ENCODE data around the gene CCBE1.
A peak's percentile ranks its signal among the peaks of the same experiment; 100 is the strongest.

Gene CCBE1

GRCh38 chr18:59659508-59660170 is 37.6 kb downstream of the CCBE1 start:
- no CpG with 5 or more reads among the region's 14 CpGs for WGBS (ENCODE audit: extremely low coverage, insufficient coverage, insufficient read length)
- H3K9me3 ChIP-seq (ENCODE audit: insufficient read depth, low read depth, low read length) = no peaks in the 10 kb centered on the region
- H3K4me1 ChIP-seq (ENCODE audit: control insufficient read depth in 1 of 2, insufficient read depth in 2 of 2, low read length in 2 of 2) = peaks cover 0 to 4% of the 10 kb centered on the region in 2 experiments
- no peak overlapping the region for H4K91ac ChIP-seq (ENCODE audit: low read depth, low read length)
- H3K23ac ChIP-seq (ENCODE audit: low read length) = no peak overlapping the region
- no peak overlapping the region for H3K9ac ChIP-seq (ENCODE audit: low read length)
- H2AK5ac ChIP-seq (ENCODE audit: low read length) = no peak overlapping the region
- no peak overlapping the region for H2BK12ac ChIP-seq (ENCODE audit: low read length)
- no peaks in the 10 kb centered on the region for H3K27me3 ChIP-seq (ENCODE audit: insufficient read depth, low read length)
- no peak overlapping the region for H2AFZ ChIP-seq (ENCODE audit: insufficient read depth, low read length, poor library complexity)
- H4K8ac ChIP-seq (ENCODE audit: low read depth, low read length) = no peak overlapping the region
- H3K79me1 ChIP-seq (ENCODE audit: low read length) = peaks cover 2% of the 10 kb centered on the region
- H3K18ac ChIP-seq (ENCODE audit: low read length) = peak overlapping the region; percentile 63
- H3K79me2 ChIP-seq (ENCODE audit: control insufficient read depth, insufficient read depth, low read length, poor library complexity) = no peaks in the 10 kb centered on the region
- H3K36me3 ChIP-seq (ENCODE audit: control insufficient read depth in 1 of 2, insufficient read depth in 2 of 2, low read length in 2 of 2) = no peaks in the 10 kb centered on the region
- no peak overlapping the region for H2BK5ac ChIP-seq (ENCODE audit: low read depth, low read length, poor library complexity)
- H2BK120ac ChIP-seq (ENCODE audit: insufficient read depth, low read length, poor library complexity) = no peak overlapping the region
- no peak overlapping the region for H3K4me3 ChIP-seq (ENCODE audit: low read depth, low read length)
- H4K12ac ChIP-seq (ENCODE audit: low read depth, low read length) = no peak overlapping the region
- no peak overlapping the region for H3K14ac ChIP-seq (ENCODE audit: low read length)
- no peak overlapping the region for H3K4me2 ChIP-seq (ENCODE audit: low read length)
- H3K4ac ChIP-seq (ENCODE audit: low read depth, low read length) = no peak overlapping the region
- no peak for DNase-seq
- H3K27ac ChIP-seq (ENCODE audit: low read depth, low read length) = no peak overlapping the region

GRCh38 chr18:59658941-59659340 is 38.3 kb downstream of the CCBE1 start:
- Histone ChIP-seq H3K79me1 (ENCODE audit: low read length) (peaks cover 2% of the 10 kb centered on the region), H3K4me1 (ENCODE audit: control insufficient read depth in 1 of 2, insufficient read depth in 2 of 2, low read length in 2 of 2) (peaks cover 0 to 4% of the 10 kb centered on the region in 2 experiments), H3K4me3 (ENCODE audit: low read depth, low read length) (no peak overlapping the region), H3K27me3 (ENCODE audit: insufficient read depth, low read length) (no peaks in the 10 kb centered on the region), H3K36me3 (ENCODE audit: control insufficient read depth in 1 of 2, insufficient read depth in 2 of 2, low read length in 2 of 2) (no peaks in the 10 kb centered on the region), H2AK5ac (ENCODE audit: low read length) (no peak overlapping the region), H3K18ac (ENCODE audit: low read length) (no peak overlapping the region), H3K9ac (ENCODE audit: low read length) (no peak overlapping the region), H3K14ac (ENCODE audit: low read length) (no peak overlapping the region), H3K4ac (ENCODE audit: low read depth, low read length) (no peak overlapping the region), H3K79me2 (ENCODE audit: control insufficient read depth, insufficient read depth, low read length, poor library complexity) (no peaks in the 10 kb centered on the region), H2AFZ (ENCODE audit: insufficient read depth, low read length, poor library complexity) (no peak overlapping the region), H3K9me3 (ENCODE audit: insufficient read depth, low read depth, low read length) (no peaks in the 10 kb centered on the region), H3K23ac (ENCODE audit: low read length) (no peak overlapping the region), H4K8ac (ENCODE audit: low read depth, low read length) (no peak overlapping the region), H2BK5ac (ENCODE audit: low read depth, low read length, poor library complexity) (no peak overlapping the region), H3K4me2 (ENCODE audit: low read length) (no peak overlapping the region), H2BK12ac (ENCODE audit: low read length) (no peak overlapping the region), H2BK120ac (ENCODE audit: insufficient read depth, low read length, poor library complexity) (no peak overlapping the region), H4K12ac (ENCODE audit: low read depth, low read length) (no peak overlapping the region), H4K91ac (ENCODE audit: low read depth, low read length) (no peak overlapping the region), H3K27ac (ENCODE audit: low read depth, low read length) (no peak overlapping the region)
- DNase-seq = peak in 1 of 2 donors; percentile 43
- no CpG with 5 or more reads among the region's 7 CpGs for WGBS (ENCODE audit: extremely low coverage, insufficient coverage, insufficient read length)

GRCh38 chr18:59657012-59657411 is 40.2 kb downstream of the CCBE1 start:
- Histone ChIP-seq H3K9me3 (ENCODE audit: insufficient read depth, low read depth, low read length) (no peaks in the 10 kb centered on the region), H2BK5ac (ENCODE audit: low read depth, low read length, poor library complexity) (no peak overlapping the region), H3K4me2 (ENCODE audit: low read length) (no peak overlapping the region), H3K27ac (ENCODE audit: low read depth, low read length) (no peak overlapping the region), H2AK5ac (ENCODE audit: low read length) (no peak overlapping the region), H3K4ac (ENCODE audit: low read depth, low read length) (no peak overlapping the region), H3K4me1 (ENCODE audit: control insufficient read depth in 1 of 2, insufficient read depth in 2 of 2, low read length in 2 of 2) (peaks cover 0 to 4% of the 10 kb centered on the region in 2 experiments), H3K18ac (ENCODE audit: low read length) (no peak overlapping the region), H3K79me1 (ENCODE audit: low read length) (peaks cover 2% of the 10 kb centered on the region), H3K36me3 (ENCODE audit: control insufficient read depth in 1 of 2, insufficient read depth in 2 of 2, low read length in 2 of 2) (no peaks in the 10 kb centered on the region), H3K23ac (ENCODE audit: low read length) (no peak overlapping the region), H4K91ac (ENCODE audit: low read depth, low read length) (no peak overlapping the region), H3K9ac (ENCODE audit: low read length) (no peak overlapping the region), H4K8ac (ENCODE audit: low read depth, low read length) (no peak overlapping the region), H4K12ac (ENCODE audit: low read depth, low read length) (no peak overlapping the region), H3K27me3 (ENCODE audit: insufficient read depth, low read length) (no peaks in the 10 kb centered on the region), H2AFZ (ENCODE audit: insufficient read depth, low read length, poor library complexity) (no peak overlapping the region), H3K79me2 (ENCODE audit: control insufficient read depth, insufficient read depth, low read length, poor library complexity) (no peaks in the 10 kb centered on the region), H3K14ac (ENCODE audit: low read length) (no peak overlapping the region), H2BK12ac (ENCODE audit: low read length) (no peak overlapping the region), H3K4me3 (ENCODE audit: low read depth, low read length) (no peak overlapping the region), H2BK120ac (ENCODE audit: insufficient read depth, low read length, poor library complexity) (no peak overlapping the region)
- WGBS (ENCODE audit: extremely low coverage, insufficient coverage, insufficient read length) = no CpG with 5 or more reads among the region's 5 CpGs
- DNase-seq = no peak

GRCh38 chr18:59656373-59656887 is 40.8 kb downstream of the CCBE1 start:
- Histone ChIP-seq H3K9ac (ENCODE audit: low read length) (no peak overlapping the region), H3K27ac (ENCODE audit: low read depth, low read length) (no peak overlapping the region), H2BK5ac (ENCODE audit: low read depth, low read length, poor library complexity) (no peak overlapping the region), H3K4me3 (ENCODE audit: low read depth, low read length) (no peak overlapping the region), H2BK120ac (ENCODE audit: insufficient read depth, low read length, poor library complexity) (no peak overlapping the region), H3K79me2 (ENCODE audit: control insufficient read depth, insufficient read depth, low read length, poor library complexity) (no peaks in the 10 kb centered on the region), H3K23ac (ENCODE audit: low read length) (no peak overlapping the region), H3K79me1 (ENCODE audit: low read length) (peaks cover 2% of the 10 kb centered on the region), H3K36me3 (ENCODE audit: control insufficient read depth in 1 of 2, insufficient read depth in 2 of 2, low read length in 2 of 2) (no peaks in the 10 kb centered on the region), H3K4me1 (ENCODE audit: control insufficient read depth in 1 of 2, insufficient read depth in 2 of 2, low read length in 2 of 2) (peaks cover 0 to 4% of the 10 kb centered on the region in 2 experiments), H3K4me2 (ENCODE audit: low read length) (no peak overlapping the region), H3K18ac (ENCODE audit: low read length) (no peak overlapping the region), H2AFZ (ENCODE audit: insufficient read depth, low read length, poor library complexity) (no peak overlapping the region), H4K91ac (ENCODE audit: low read depth, low read length) (no peak overlapping the region), H3K27me3 (ENCODE audit: insufficient read depth, low read length) (no peaks in the 10 kb centered on the region), H2AK5ac (ENCODE audit: low read length) (no peak overlapping the region), H2BK12ac (ENCODE audit: low read length) (no peak overlapping the region), H3K9me3 (ENCODE audit: insufficient read depth, low read depth, low read length) (no peaks in the 10 kb centered on the region), H4K12ac (ENCODE audit: low read depth, low read length) (no peak overlapping the region), H3K4ac (ENCODE audit: low read depth, low read length) (no peak overlapping the region), H3K14ac (ENCODE audit: low read length) (no peak overlapping the region), H4K8ac (ENCODE audit: low read depth, low read length) (no peak overlapping the region)
- no peak for DNase-seq
- no CpG with 5 or more reads among the region's 6 CpGs for WGBS (ENCODE audit: extremely low coverage, insufficient coverage, insufficient read length)
